Panc1 (cell line): ENCODE results near the gene BEND3. TPM values are rescaled to one million over a fixed set of nuclear protein-coding genes. Genes with fewer than 3 reads are reported as not detected.
A peak's percentile ranks its signal among the peaks of the same experiment; 100 is the strongest.

Experiments used
- ATAC-seq: fragments of 200-7000 bp; cut with Tn5 transposase; 2 replicates; pipeline ENCODE4 v1.9.1; 2020; ENCODE audit warnings: mild to moderate bottlenecking, moderate library complexity
- BruUV-seq: library from RNA; stranded (reverse); fragments of 400-500 nt; replicated peaks from 2 replicates; lab custom pipeline; 2021; lab: Mats Ljungman, UMichigan
- CTCF ChIA-PET: fragments of 300-600 bp; sonication (Branson Sonifier 250); formaldehyde crosslinking; loops from one replicate; lab custom pipeline; 2022; ENCODE audit warnings: antibody characterized with exemption; lab: Charles Lee
- POLR2A ChIA-PET: fragments of 300-600 bp; sonication (Branson Sonifier 250); formaldehyde crosslinking; loops from one replicate; lab custom pipeline; 2022; ENCODE audit warnings: antibody characterized with exemption; lab: Charles Lee
- DNase-seq: peaks from one replicate; pipeline ENCODE4 v3.0.0-alpha.2; 2010; ENCODE audit warnings: low read depth, low spot score
- H3K27ac ChIP-seq: 2 replicates; pipeline ENCODE4 v1.5.1; 2011; ENCODE audit warnings: mild to moderate bottlenecking, low read length, inconsistent platforms
- H3K27me3 ChIP-seq: fragments of 200-500 bp; sonication (Bioruptor generic); 2 replicates; pipeline ENCODE4 v1.6.0; 2014; ENCODE audit warnings: low read length, inconsistent platforms; ENCODE audit not compliant: control insufficient read depth, insufficient read depth
- H3K36me3 ChIP-seq: fragments of 200-500 bp; sonication (Bioruptor generic); 2 replicates; pipeline ENCODE4 v1.5.1; 2014; ENCODE audit warnings: inconsistent platforms, mild to moderate bottlenecking, low read length, moderate library complexity; ENCODE audit not compliant: control insufficient read depth, insufficient read depth
- H3K4me1 ChIP-seq: 2 replicates; pipeline ENCODE4 v1.5.1; 2011; ENCODE audit warnings: inconsistent platforms, mild to moderate bottlenecking, low read length, moderate library complexity; ENCODE audit not compliant: control insufficient read depth, insufficient read depth
- H3K4me3 ChIP-seq, 2 experiments: 2 replicates each; pipeline ENCODE4 v1.5.1; 2011 to 2012; ENCODE audit warnings: low read depth in 2 of 2, low read length in 2 of 2, mild to moderate bottlenecking in 2 of 2, inconsistent platforms in 1 of 2, moderate library complexity in 1 of 2
- H3K9me3 ChIP-seq: fragments of 200-500 bp; sonication (Bioruptor generic); 2 replicates; pipeline ENCODE4 v1.5.1; 2014; ENCODE audit warnings: low read depth, mild to moderate bottlenecking, inconsistent platforms, low read length, moderate library complexity; ENCODE audit not compliant: control insufficient read depth, insufficient read depth
- CTCF ChIP-seq: fragments of 450-650 bp; IDR thresholded peaks from 2 replicates; pipeline ENCODE4 v1.5.1; 2017; ENCODE audit warnings: mild to moderate bottlenecking
- POLR2AphosphoS5 ChIP-seq: IDR thresholded peaks from 2 replicates; pipeline ENCODE4 v1.6.1; 2012; ENCODE audit warnings: mild to moderate bottlenecking, low read depth, low read length, moderate library complexity
- REST ChIP-seq, 2 experiments: IDR thresholded peaks; 2 replicates each; pipeline ENCODE4 v1.6.1; 2011 to 2012; ENCODE audit warnings: low read depth in 2 of 2, control low read depth in 1 of 2, low read length in 1 of 2, mild to moderate bottlenecking in 1 of 2, moderate library complexity in 1 of 2; ENCODE audit not compliant: insufficient read depth in 1 of 2
- SIN3A ChIP-seq: IDR thresholded peaks from 2 replicates; pipeline ENCODE4 v1.6.1; 2012; ENCODE audit warnings: low read depth, mild to moderate bottlenecking, low read length, moderate library complexity, borderline replicate concordance; ENCODE audit not compliant: insufficient read depth
- TCF7L2 ChIP-seq: IDR thresholded peaks from 2 replicates; pipeline ENCODE4 v1.6.1; 2011; ENCODE audit warnings: mild to moderate bottlenecking, low read depth, low read length, inconsistent platforms
- in situ Hi-C: cut with HindIII; loops from 2 replicates; pipeline ENCODE4 v1.10.0; 2016; ENCODE audit warnings: low sequenced_read_pairs, low pct_unique_long_range_greater_than_20kb
- intact Hi-C: fragments of 100-400 bp; cut with micrococcal nuclease; formaldehyde crosslinking; loops from one replicate; pipeline ENCODE4 v1.10.0; 2022; ENCODE audit not compliant: unreplicated experiment
- total RNA-seq: library from RNA; stranded (reverse); gene quantifications from one replicate; pipeline ENCODE4 v1.2.1, GENCODE V29; 2021; ENCODE audit not compliant: unreplicated experiment

The BEND3 gene
- total RNA-seq, 1 experiment from 2014 or later = 9.9 TPM

GRCh38 chr6:107108201-107108890 lies 7.0 kb downstream of the BEND3 start:
- BruUV-seq = TSS peak; percentile 37
- H3K36me3 ChIP-seq = no peaks in the 10 kb centered on the region
- CTCF ChIA-PET = no interaction called here

GRCh38 chr6:107107791-107108190 lies 7.5 kb downstream of the BEND3 start:
- intact Hi-C loops (no loop called here), in situ Hi-C loops (no loop called here)
- H3K27me3 ChIP-seq = no peaks in the 10 kb centered on the region
- BruUV-seq = no TSS peak
- TF ChIP-seq CTCF = no peak
- TF ChIP-seq SIN3A = no peak
- no peak for TF ChIP-seq TCF7L2
- TF ChIP-seq REST (IDR thresholded peaks at IDR 0.05; ENCODE audit: insufficient read depth in 1 of 2, low read depth in 2 of 2, low read length in 1 of 2) = no peak
- TF ChIP-seq POLR2AphosphoS5 = no peak
- ATAC-seq (no peak), DNase-seq (no peak)
- no peaks in the 10 kb centered on the region for H3K36me3 ChIP-seq
- H3K9me3 ChIP-seq = no peaks in the 10 kb centered on the region
- H3K4me1 ChIP-seq = no peaks in the 10 kb centered on the region
- CTCF ChIA-PET = no interaction called here
- no peak overlapping the region for H3K27ac ChIP-seq
- no peak overlapping the region for H3K4me3 ChIP-seq
- POLR2A ChIA-PET = no interaction called here

More at GRCh38 chr6:107108201-107108890, 7.0 kb downstream of the BEND3 start:
- H3K4me1 ChIP-seq = peaks cover under 1% of the 10 kb centered on the region
- no peak overlapping the region for H3K27ac ChIP-seq
- H3K4me3 ChIP-seq = no peak overlapping the region
- no peak; the same call in 1 of the 2 replicates for ATAC-seq
- no peak for TF ChIP-seq POLR2AphosphoS5
- no peak for TF ChIP-seq CTCF
- no peak for TF ChIP-seq REST (IDR thresholded peaks at IDR 0.05; ENCODE audit: insufficient read depth in 1 of 2, low read depth in 2 of 2, low read length in 1 of 2)
- TF ChIP-seq SIN3A = no peak
- TF ChIP-seq TCF7L2 = no peak
- H3K27me3 ChIP-seq = no peaks in the 10 kb centered on the region
- in situ Hi-C loops (no loop called here), intact Hi-C loops (no loop called here)
- POLR2A ChIA-PET = interaction anchor here (0.6 kb wide), 2 partner anchors 63 to 373 kb away, joined by 3 to 6 read pairs; no protein-coding TSS in a partner anchor
- H3K9me3 ChIP-seq = no peaks in the 10 kb centered on the region
- no peak for DNase-seq
